Measurements from ENCODE around the gene EGF.

Gene EGF

GRCh38 chr4:109972786-109973528 is 60.3 kb downstream of the EGF start:
- no peaks in the 10 kb centered on the region for H3K36me3 ChIP-seq (ENCODE audit: low read depth)
- DNase-seq (ENCODE audit: low spot score) (no peak), ATAC-seq (ENCODE audit: low read depth) (no peak)
- H3K27ac ChIP-seq (ENCODE audit: poor library complexity, severe bottlenecking) = no peak overlapping the region
- no peaks in the 10 kb centered on the region for H3K9me3 ChIP-seq (ENCODE audit: severe bottlenecking)
- H3K4me1 ChIP-seq (ENCODE audit: insufficient read depth, poor library complexity, severe bottlenecking) = peaks cover 7% of the 10 kb centered on the region
- no peaks in the 10 kb centered on the region for H3K27me3 ChIP-seq (ENCODE audit: insufficient read depth, poor library complexity, severe bottlenecking)
- TF ChIP-seq CTCF (IDR thresholded peaks at IDR 0.05; ENCODE audit: poor library complexity, severe bottlenecking) = no peak
- H3K4me3 ChIP-seq (ENCODE audit: severe bottlenecking) = no peak overlapping the region

- Histone ChIP-seq H3K27me3 (ENCODE audit: insufficient read depth, poor library complexity, severe bottlenecking) (no peaks in the 10 kb centered on the region), H3K36me3 (ENCODE audit: low read depth) (no peaks in the 10 kb centered on the region), H3K27ac (ENCODE audit: poor library complexity, severe bottlenecking) (no peak overlapping the region), H3K9me3 (ENCODE audit: severe bottlenecking) (no peaks in the 10 kb centered on the region), H3K4me1 (ENCODE audit: insufficient read depth, poor library complexity, severe bottlenecking) (peaks cover under 1% of the 10 kb centered on the region), H3K4me3 (ENCODE audit: severe bottlenecking) (no peak overlapping the region)
- TF ChIP-seq CTCF (IDR thresholded peaks at IDR 0.05; ENCODE audit: poor library complexity, severe bottlenecking) = no peak
- ATAC-seq (ENCODE audit: low read depth) (no peak), DNase-seq (ENCODE audit: low spot score) (no peak)
Observed at GRCh38 chr4:109973529-109973905, 60.8 kb downstream of the EGF start.

DNA sequence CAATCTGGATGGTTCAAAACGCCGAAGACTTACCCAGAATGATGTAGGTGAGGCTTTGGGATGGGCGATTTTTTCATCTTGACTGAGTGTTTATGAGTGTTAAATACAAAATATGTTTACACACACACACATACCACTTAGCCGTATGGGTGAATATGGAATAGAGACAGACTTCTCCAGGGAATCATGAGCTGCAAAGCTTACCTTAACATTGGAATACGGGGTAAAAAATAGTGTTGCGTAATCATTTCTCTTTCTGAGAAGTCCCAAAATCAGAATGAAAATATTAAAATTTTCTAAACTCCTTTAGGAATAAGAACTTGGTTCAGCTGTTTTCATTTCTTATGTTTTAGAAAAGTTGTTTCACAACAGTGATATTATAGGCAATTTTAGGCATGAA is 63.5 kb downstream of the EGF start:
- ATAC-seq (ENCODE audit: low read depth) = no peak
- no peak for TF ChIP-seq CTCF (IDR thresholded peaks at IDR 0.05; ENCODE audit: poor library complexity, severe bottlenecking)
- H3K36me3 ChIP-seq (ENCODE audit: low read depth) = no peaks in the 10 kb centered on the region

GRCh38 chr4:109977854-109978501 is 65.3 kb downstream of the EGF start:
- Histone ChIP-seq H3K36me3 (ENCODE audit: low read depth) (no peaks in the 10 kb centered on the region), H3K4me1 (ENCODE audit: insufficient read depth, poor library complexity, severe bottlenecking) (peaks cover 12% of the 10 kb centered on the region), H3K27me3 (ENCODE audit: insufficient read depth, poor library complexity, severe bottlenecking) (no peaks in the 10 kb centered on the region), H3K9me3 (ENCODE audit: severe bottlenecking) (no peaks in the 10 kb centered on the region), H3K4me3 (ENCODE audit: severe bottlenecking) (no peak overlapping the region), H3K27ac (ENCODE audit: poor library complexity, severe bottlenecking) (no peak overlapping the region)
- peak; percentile 81 for TF ChIP-seq CTCF (IDR thresholded peaks at IDR 0.05; ENCODE audit: poor library complexity, severe bottlenecking)
- DNase-seq (ENCODE audit: low spot score) (no peak), ATAC-seq (ENCODE audit: low read depth) (peak; percentile 26; the same call in 1 of the 3 replicates)

More for the DNA sequence above, 63.5 kb downstream of the EGF start:
- DNase-seq (ENCODE audit: low spot score) = no peak
- Histone ChIP-seq H3K27ac (ENCODE audit: poor library complexity, severe bottlenecking) (no peak overlapping the region), H3K4me1 (ENCODE audit: insufficient read depth, poor library complexity, severe bottlenecking) (peaks cover 12% of the 10 kb centered on the region), H3K4me3 (ENCODE audit: severe bottlenecking) (no peak overlapping the region), H3K9me3 (ENCODE audit: severe bottlenecking) (no peaks in the 10 kb centered on the region), H3K27me3 (ENCODE audit: insufficient read depth, poor library complexity, severe bottlenecking) (no peaks in the 10 kb centered on the region)
